VCaP (cell line): Measurements from ENCODE around the gene R3HDM2.
"Not testable (repeated sequence)": the region's sequence is repeated elsewhere in the genome, so short reads cannot be mapped to it uniquely, and the experiment has no call there.

Experiments used
- H3K27ac ChIP-seq: fragments of 450-650 bp; 2 replicates; pipeline ENCODE4 v1.5.1; 2017
- TF ChIP-seq, protein P1 (sequence below): fragments of 450-650 bp; conservative IDR thresholded peaks from 2 replicates; pipeline ENCODE4 v1.5.1; 2017; ENCODE audit warnings: mild to moderate bottlenecking, moderate library complexity

The R3HDM2 gene

DNA sequence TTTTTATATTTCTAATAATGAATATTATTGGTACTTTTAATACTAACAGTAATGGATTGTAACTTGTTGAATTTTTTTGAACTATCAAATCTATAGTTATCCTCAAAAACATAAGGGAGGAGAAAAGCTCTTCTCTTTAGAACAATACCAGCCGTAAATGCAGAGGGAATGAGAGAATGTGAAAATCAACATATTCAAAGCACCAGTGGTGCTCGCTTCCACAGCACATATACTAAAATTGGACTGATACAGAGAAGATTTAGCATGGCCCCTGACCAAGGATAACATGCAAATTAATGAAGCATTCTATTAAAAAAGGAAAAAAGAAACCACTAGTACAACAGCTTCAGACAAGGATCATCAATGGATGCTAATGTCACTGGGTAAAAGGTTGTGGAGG is 15.8 kb downstream of the R3HDM2 start:
- TF ChIP-seq, protein P1, sequence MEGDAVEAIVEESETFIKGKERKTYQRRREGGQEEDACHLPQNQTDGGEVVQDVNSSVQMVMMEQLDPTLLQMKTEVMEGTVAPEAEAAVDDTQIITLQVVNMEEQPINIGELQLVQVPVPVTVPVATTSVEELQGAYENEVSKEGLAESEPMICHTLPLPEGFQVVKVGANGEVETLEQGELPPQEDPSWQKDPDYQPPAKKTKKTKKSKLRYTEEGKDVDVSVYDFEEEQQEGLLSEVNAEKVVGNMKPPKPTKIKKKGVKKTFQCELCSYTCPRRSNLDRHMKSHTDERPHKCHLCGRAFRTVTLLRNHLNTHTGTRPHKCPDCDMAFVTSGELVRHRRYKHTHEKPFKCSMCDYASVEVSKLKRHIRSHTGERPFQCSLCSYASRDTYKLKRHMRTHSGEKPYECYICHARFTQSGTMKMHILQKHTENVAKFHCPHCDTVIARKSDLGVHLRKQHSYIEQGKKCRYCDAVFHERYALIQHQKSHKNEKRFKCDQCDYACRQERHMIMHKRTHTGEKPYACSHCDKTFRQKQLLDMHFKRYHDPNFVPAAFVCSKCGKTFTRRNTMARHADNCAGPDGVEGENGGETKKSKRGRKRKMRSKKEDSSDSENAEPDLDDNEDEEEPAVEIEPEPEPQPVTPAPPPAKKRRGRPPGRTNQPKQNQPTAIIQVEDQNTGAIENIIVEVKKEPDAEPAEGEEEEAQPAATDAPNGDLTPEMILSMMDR = no peak
- no peak overlapping the region for H3K27ac ChIP-seq

- not testable (repeated sequence) for H3K27ac ChIP-seq
These were observed 16.7 kb downstream of the R3HDM2 start for GRCh38 chr12:57414160-57414559.

- TF ChIP-seq, protein P1 = no peak
These were observed 20.3 kb downstream of the R3HDM2 start for GRCh38 chr12:57410534-57410933.

DNA sequence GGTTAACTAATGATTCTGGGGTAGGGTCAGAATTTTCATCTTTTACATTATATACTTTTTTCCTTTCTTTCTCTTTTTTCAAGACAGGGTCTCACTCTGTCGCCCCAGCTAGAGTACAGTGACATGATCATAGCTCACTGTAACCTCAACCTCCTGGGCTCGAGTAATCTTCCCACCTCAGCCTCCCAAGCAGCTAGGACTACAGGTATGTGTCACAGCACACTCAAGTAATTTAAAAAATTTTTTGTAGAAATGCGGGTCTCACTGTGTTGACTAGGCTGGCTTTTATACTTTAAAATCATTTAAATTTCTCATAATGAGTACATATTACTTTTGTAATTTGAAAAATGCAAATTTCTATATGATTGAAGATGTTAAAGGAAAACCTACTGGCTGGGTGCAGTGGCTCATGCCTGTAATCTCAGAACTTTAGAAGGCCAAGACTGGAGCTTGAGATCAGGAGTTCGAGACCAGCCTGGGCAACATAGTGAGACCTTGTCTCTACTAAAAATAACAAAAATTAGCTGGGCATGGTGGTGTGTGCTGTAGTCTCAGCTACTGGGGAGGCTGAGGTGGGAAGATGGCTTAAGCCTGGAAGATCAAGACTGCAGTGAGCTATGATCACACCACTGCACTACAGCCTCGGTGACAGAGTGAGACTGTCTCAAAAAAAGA is 25.7 kb downstream of the R3HDM2 start:
- no peak overlapping the region for H3K27ac ChIP-seq
- TF ChIP-seq, protein P1 = no peak

More at GRCh38 chr12:57410534-57410933, 20.3 kb downstream of the R3HDM2 start:
- no peak overlapping the region for H3K27ac ChIP-seq

- H3K27ac ChIP-seq = not testable (repeated sequence)
These were observed 28.7 kb downstream of the R3HDM2 start for GRCh38 chr12:57402156-57402555.

DNA sequence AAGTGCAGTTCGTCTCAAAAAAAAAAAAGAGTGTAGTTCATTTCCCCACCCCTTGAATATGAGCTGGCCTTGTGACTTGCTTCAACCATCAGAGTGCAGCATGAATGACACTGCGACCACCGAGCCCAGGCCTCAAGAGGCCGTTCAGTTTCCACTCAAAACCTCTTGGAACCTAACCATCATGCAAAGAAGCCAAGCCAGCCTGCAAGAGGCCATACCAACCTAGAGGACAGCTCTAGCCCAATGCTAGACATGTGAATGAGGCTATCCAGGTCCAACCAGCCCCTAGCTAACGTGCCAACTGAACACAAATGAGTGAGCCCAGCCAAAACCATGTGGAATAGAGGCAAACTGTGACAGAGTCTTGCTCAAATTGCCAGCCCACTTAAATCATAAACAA is 29.7 kb downstream of the R3HDM2 start:
- TF ChIP-seq, protein P1 = no peak
- H3K27ac ChIP-seq = no peak overlapping the region

- H3K27ac ChIP-seq = not testable (repeated sequence)
These were observed 31.0 kb downstream of the R3HDM2 start for GRCh38 chr12:57399718-57400463.

DNA sequence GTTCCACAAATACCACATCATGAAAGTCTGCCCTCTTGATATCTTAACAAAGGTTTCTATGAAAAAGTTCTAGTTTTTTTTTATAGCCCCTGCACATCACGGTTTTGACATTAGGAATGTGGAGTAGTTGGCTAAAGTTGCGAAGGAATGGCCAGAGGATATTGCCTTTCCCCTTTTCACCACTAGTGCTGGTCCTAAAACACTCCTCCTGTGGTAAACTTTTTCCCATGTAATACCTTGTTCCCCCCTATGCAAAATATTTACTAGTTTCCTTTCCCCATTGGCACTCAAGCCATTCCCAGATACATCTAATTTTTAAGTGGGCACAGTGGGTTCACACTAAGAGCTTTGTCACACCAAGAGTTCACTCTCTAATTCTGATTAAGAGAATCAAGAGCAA is 33.4 kb downstream of the R3HDM2 start:
- H3K27ac ChIP-seq = no peak overlapping the region
- TF ChIP-seq, protein P1 = no peak; the same call in 1 of the 2 replicates

GRCh38 chr12:57395121-57395520 is 35.7 kb downstream of the R3HDM2 start:
- no peak overlapping the region for H3K27ac ChIP-seq
- TF ChIP-seq, protein P1 = no peak
